Iris pigment epithelial cell (primary cell): ENCODE results near the gene MAP7.
"Not testable (repeated sequence)": the region's sequence is repeated elsewhere in the genome, so short reads cannot be mapped to it uniquely, and the experiment has no call there.

ENCODE experiments used
- DNase-seq: peaks from one replicate; pipeline ENCODE4 v3.0.0-alpha.2; 2011; ENCODE audit warnings: low read depth

The MAP7 gene

GRCh38 chr6:136421537-136422158 is 128.6 kb downstream of the MAP7 start:
- no peak for DNase-seq

GRCh38 chr6:136420853-136421252 is 129.4 kb downstream of the MAP7 start:
- no peak for DNase-seq

- DNase-seq, result peak; percentile 58
These were observed 134.7 kb downstream of the MAP7 start for GRCh38 chr6:136415351-136416007.

- DNase-seq, result no peak
These were observed 137.8 kb downstream of the MAP7 start for GRCh38 chr6:136412410-136412809.

DNA sequence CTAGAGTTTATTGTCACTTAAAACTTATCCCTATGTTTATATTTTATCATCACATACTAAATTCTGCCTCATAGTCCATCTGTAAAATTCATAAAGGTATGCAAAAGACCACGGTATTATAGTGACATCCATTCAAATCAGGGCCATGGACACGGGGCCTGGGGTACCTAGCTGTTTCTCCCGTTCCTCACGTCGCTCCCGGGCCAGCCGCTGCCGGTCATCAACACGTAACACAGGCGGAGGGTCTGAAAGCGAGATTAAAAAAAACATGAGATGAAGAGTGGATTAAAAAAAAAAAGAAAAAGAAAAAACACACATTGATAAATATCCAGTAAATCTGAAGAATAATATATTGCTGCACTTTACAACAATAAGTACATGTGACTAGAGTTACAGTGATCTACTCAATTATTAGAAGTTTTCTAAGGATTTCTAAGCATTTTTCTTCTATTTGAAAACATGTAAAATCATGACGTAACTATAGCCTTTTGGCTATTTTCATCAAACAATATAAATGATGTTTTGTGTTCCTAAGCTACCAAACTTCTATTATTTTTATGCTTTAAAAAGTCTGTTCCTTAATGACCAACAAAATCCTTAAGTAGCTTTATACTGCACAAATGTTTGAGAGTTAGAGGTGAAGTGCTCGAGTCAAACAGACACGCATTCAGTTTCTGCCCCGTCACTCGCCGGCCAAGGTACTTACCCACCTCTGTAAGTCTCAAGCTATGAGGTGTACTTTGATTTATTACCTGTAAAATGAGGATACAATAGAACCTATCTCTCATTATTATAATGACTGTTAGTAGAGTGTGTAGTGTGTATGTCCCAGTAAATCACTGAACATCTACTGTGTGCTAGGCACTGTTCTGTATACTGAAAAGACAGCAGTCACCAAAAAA is 138.5 kb downstream of the MAP7 start:
- DNase-seq, result no peak

- no peak for DNase-seq
These were observed 139.2 kb downstream of the MAP7 start for GRCh38 chr6:136411025-136411325.

DNA sequence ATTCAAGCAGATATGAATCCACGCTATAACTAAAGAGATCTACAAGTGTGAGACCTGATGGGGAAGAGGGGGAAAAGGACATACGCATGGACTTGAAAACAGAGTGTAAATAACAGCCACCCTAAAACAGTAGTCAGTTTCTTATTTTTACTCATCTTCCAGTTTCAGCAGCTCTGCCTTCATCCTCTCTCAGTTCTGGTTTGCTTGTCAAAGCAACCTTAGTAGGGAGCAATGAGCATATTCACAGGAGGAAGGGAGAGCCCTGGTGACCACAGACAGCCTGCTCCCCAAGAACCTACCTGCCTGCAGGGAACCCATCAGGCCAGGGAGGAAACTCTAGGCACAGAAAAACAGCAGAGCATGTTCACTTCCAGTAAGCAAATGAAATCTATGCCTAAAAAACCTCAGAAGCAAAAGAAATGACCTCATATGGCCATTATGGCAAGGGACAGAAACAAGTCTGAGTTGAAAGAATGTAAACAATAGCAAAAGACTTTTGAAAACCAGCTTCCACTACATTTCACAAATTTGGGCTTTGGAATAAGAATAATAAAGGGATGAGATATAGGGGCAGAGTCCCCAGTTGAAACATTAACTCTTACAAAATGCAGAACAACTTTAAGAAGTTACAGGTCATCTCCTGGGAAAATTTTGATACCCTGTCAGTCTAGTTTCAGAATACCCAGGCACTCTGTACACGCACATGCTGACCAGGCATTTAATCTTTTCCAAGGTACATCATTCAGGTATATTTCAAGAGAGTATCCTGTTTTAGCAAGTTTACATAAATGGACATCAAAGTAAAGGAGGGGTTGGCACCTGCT is 139.8 kb downstream of the MAP7 start:
- no peak for DNase-seq

DNA sequence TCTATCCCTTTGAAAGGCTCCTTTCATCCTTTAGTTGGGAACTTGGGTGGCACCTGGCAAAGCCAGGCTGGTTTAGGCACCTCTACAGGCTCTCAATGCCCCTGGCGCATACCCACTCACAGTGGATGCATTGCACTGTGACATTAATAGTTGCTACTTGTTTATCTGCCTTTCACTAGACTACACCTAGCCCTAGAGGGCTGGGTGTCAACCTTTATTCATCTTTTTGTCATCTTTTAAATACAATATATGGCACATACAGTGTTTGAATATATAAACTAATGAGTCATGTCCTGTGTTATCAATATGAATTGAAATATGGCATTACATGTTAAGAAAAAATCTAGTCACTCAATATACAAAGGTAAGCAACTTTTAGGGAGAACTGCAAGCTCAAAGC is 140.6 kb downstream of the MAP7 start:
- DNase-seq, result no peak

DNA sequence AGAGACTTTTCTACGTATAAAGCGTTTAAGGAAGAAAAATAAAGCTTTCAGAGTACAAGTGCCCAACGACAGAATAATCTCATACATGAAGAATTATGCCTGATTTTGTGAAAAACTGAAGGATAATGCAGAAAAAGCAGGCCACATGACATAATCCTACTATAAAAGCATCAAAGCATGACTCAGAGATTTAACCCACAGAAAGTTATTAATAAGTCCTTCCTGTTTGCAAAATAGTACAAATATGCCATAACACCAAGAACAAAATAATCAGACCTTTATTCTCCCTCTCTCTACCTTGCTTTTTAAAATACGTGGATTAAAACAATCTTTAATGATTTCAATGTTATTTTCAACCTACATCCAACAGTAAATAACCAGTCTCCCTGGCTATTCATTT is 142.0 kb downstream of the MAP7 start:
- DNase-seq, result peak; percentile 78

DNA sequence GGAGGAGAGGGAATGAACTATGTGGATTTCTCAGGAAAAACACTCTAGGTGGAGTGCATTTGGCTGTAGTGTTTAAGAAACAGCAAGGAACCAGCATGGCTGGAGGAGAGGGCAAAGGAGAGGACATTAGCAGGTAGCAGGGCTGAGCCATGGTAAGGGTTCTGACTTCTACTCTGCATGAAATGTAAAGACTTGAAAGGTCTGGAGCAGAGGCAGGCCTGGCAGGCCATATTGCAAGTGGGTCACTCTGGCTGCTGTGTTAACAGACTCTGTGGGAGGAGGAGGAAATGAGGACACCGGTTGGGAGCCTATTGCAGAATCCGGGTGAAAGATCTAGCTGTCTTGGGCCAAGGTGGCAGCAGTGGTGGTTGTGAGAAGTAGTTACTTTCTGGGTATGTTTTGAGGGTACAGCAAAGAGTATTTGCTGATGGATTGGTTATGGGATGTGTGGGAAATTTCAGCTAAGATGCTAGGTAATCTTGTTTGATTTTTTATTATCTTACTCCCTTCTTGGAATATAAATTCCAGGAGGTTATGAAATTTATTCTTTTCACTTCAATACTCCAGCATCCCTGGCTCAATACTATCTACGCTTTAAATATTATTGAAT is 144.7 kb downstream of the MAP7 start:
- DNase-seq, result no peak

DNA sequence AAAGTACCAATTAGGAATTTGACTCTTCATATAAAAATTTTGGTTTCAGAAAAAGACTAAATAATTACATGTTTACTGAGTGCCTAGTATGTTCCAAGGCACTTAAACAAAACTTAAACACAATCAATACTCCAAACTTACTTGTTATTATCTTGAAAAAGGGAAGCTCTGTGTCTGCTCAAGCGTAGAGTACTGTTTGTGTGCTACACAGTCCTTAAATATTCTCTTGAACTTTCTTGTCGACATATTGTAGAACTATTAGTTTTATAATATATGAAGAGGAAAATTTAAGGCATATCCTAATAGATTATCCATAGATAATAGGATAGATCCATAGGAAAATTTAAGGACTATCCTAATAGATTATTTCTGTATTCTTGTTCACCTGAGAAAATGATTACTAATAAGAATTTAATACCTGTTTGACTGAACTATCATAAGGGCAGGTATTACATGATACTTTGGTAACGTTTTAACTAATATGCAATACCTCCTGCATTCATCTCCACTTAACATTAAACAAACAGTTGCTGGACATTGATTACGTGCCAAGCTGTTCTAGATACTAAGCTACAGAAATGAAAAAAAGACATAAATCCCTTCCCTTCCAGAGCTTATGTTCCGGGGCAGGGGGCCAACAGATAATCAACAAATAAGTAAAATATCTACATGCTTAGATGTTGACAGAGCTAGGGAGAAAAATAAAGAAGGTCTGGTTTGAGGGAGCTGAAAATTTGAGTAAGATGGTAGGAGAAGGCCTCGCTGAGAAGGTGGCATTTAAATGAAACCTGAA is 145.4 kb downstream of the MAP7 start:
- DNase-seq, result no peak

DNA sequence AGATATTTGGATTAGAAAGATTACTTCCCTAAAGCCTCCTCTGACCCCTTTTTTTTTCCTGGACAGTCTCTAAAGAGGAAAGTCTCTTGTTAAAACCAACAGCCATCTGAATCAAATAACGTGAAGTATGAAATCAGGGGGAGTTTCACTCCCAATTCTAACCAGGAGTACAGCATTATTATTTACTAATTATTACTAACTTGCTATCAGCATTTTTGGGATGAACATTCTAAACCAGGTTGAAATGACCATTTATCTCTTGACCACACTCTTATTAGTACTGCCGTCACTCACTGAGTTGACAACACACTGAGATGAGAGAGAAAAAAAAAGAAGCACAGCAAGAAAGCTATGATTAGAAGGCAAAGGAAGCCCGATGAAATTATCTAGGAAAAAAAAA is 146.2 kb downstream of the MAP7 start:
- DNase-seq, result no peak

DNA sequence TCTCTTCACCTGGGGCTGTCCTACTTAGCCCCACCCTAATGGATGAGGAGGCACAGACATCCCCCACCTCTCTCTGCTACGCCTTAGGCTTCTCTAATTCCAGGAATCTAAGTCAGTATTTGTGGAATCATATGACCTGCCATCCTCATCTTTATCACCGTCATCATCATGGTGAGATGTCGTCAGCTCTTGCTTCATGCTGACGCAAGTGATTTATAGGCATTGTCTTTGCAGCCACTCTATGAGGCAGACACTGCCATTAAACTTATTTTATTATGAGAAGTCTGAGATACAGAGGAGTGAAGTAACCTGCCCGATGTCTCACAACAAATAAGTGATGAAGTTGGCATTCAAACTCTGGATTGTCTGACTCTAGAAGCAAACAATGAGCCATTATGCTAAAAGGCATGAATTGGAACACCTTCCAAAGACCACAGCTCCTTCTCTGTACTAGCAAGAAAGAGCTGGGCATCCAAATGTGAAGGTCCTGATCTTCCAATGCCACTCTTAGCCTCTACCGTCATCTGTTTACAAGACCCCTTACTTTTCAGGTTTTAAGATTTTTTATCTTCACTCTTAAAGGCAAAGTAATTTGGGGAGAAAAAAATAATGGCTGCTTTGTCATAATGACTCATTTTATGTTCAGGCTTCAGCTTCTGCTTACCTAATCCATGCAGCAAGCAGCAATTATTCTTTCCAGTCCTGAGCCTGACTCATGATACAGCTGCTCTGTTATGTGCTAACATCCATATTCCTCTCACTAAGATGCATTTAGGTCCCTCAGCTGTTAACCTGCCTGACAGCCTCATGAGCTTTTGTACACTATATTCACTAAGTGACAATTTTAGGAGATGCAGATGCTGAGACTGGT is 146.9 kb downstream of the MAP7 start:
- peak; percentile 96 for DNase-seq

DNA sequence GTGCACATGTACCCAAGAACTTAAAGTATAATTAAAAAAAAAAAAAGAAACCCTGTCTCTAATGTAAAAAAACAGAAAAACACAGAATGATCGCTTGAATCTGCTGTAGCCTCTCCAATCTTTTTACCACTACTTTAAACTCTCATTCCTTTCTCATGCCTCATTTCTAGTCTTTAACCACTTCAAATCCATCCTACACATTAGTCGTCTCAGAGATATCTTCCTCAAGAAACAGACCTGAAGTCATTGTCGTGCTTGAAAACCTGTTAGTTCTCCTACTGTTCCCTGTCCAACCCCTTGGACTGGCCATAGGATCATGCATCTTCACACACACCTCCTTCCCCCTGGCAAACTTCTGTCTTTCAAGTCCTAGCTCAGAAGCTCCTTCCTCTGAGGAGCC is 148.5 kb downstream of the MAP7 start:
- DNase-seq, result peak; percentile 38

DNA sequence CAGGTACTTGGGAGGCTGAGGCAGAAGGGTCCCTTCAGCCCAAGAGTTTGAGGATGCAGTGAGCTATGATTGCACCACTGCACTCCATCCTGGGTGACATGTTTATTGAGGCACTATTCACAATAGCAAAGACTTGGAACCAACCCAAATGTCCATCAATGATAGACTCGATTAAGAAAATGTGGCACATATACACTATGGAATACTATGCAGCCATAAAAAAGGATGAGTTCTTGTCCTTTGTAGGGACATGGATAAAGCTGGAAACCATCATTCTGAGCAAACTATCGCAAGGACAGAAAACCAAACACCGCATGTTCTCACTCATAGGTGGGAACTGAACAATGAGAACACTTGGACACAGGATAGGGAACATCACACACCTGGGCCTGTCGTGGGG is 149.0 kb downstream of the MAP7 start:
- DNase-seq, result not testable (repeated sequence)

DNA sequence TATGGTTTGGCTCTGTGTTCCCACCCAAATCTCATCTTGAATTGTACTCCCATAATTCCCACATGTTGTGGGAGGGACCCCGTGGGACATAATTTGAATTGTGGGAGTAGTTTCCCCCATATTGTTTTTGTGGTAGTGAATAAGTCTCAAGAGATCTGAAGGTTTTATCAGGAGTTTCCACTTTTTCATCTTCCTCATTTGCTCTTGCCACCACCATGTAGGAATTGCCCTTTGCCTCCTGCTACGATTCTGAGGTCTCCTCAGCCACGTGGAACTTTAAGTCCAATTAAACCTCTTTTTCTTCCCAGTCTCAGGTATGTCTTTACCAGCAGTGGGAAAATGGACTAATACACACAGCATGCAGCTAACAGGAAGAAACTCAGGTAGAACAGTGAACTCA is 151.8 kb downstream of the MAP7 start:
- DNase-seq, result no peak

- DNase-seq, result no peak
These were observed 153.3 kb downstream of the MAP7 start for GRCh38 chr6:136396908-136397307.

GRCh38 chr6:136390959-136391358 is 159.3 kb downstream of the MAP7 start:
- DNase-seq, result not testable (repeated sequence)

GRCh38 chr6:136387316-136387715 is 162.9 kb downstream of the MAP7 start:
- DNase-seq, result no peak
